Neural progenitor cell (in vitro differentiated cells): ENCODE measurements around the gene VEGFA. TPM values are rescaled to one million over a fixed set of nuclear protein-coding genes. Genes with fewer than 3 reads are reported as not detected.
A peak's percentile ranks its signal among the peaks of the same experiment; 100 is the strongest.

Source experiments
- DNase-seq: peaks from one replicate; pipeline ENCODE4 v3.0.0-alpha.2; 2016; ENCODE audit warnings: low spot score
- H2AFZ ChIP-seq: fragments of 200-600 bp; sonication (generic); replicated peaks from 2 replicates; pipeline ENCODE4 v1.6.1; 2016; ENCODE audit warnings: antibody characterized with exemption
- H3F3A ChIP-seq: fragments of 200-600 bp; sonication (generic); 2 replicates; pipeline ENCODE4 v1.6.1; 2016; ENCODE audit warnings: antibody characterized with exemption, low read depth
- H3K27ac ChIP-seq: fragments of 200-600 bp; sonication (generic); 2 replicates; pipeline ENCODE4 v1.5.1; 2016; ENCODE audit warnings: mild to moderate bottlenecking
- H3K27me3 ChIP-seq: fragments of 200-600 bp; sonication (generic); 2 replicates; pipeline ENCODE4 v1.6.1; 2016; ENCODE audit warnings: mild to moderate bottlenecking, moderate library complexity
- H3K36me3 ChIP-seq: fragments of 200-600 bp; sonication (generic); 2 replicates; pipeline ENCODE4 v1.5.1; 2016
- H3K4me1 ChIP-seq: fragments of 200-600 bp; sonication (generic); 2 replicates; pipeline ENCODE4 v1.6.1; 2016; ENCODE audit warnings: mixed run types
- H3K4me2 ChIP-seq: fragments of 200-600 bp; sonication (generic); 2 replicates; pipeline ENCODE4 v1.6.1; 2016
- H3K4me3 ChIP-seq: fragments of 200-600 bp; sonication (generic); 2 replicates; pipeline ENCODE4 v1.5.1; 2016
- H3K79me2 ChIP-seq: fragments of 200-600 bp; sonication (generic); 2 replicates; pipeline ENCODE4 v1.6.1; 2016; ENCODE audit warnings: low read depth
- H3K9ac ChIP-seq: fragments of 200-600 bp; sonication (generic); 2 replicates; pipeline ENCODE4 v1.6.1; 2016
- H3K9me3 ChIP-seq: fragments of 200-600 bp; sonication (generic); 2 replicates; pipeline ENCODE4 v1.5.1; 2016; ENCODE audit warnings: low read depth
- H4K20me1 ChIP-seq: fragments of 200-600 bp; sonication (generic); 2 replicates; pipeline ENCODE4 v1.6.1; 2016; ENCODE audit warnings: low read depth
- H3K27ac Mint-ChIP-seq: 3 replicates; pipeline ENCODE4 v1.8.0; 2021; ENCODE audit warnings: mixed read lengths
- H3K27me3 Mint-ChIP-seq: 2 replicates; pipeline ENCODE4 v1.8.0; 2022; ENCODE audit warnings: low read depth, mild to moderate bottlenecking, inconsistent platforms, moderate library complexity, mixed read lengths; ENCODE audit not compliant: insufficient read depth
- H3K36me3 Mint-ChIP-seq: 3 replicates; pipeline ENCODE4 v1.8.0; 2021; ENCODE audit warnings: mixed read lengths
- H3K4me1 Mint-ChIP-seq: 3 replicates; pipeline ENCODE4 v1.8.0; 2021; ENCODE audit warnings: mixed read lengths
- H3K4me3 Mint-ChIP-seq: 3 replicates; pipeline ENCODE4 v1.8.0; 2021; ENCODE audit warnings: mild to moderate bottlenecking, moderate library complexity, mixed read lengths
- H3K9me3 Mint-ChIP-seq: 3 replicates; pipeline ENCODE4 v1.8.0; 2020; ENCODE audit warnings: mixed read lengths
- CTCF ChIP-seq: fragments of 200-600 bp; sonication (generic); IDR thresholded peaks from 2 replicates; pipeline ENCODE4 v1.5.1; 2017; ENCODE audit warnings: antibody characterized with exemption, mild to moderate bottlenecking
- EZH2 ChIP-seq: fragments of 200-600 bp; sonication (generic); IDR thresholded peaks from 2 replicates; pipeline ENCODE4 v1.6.1; 2017; ENCODE audit warnings: antibody characterized with exemption, mild to moderate bottlenecking, moderate library complexity
- EZH2phosphoT487 ChIP-seq: fragments of 200-600 bp; sonication (generic); IDR thresholded peaks from 2 replicates; pipeline ENCODE4 v1.6.1; 2017; ENCODE audit warnings: antibody characterized with exemption
- total RNA-seq: library from RNA; depleted of rRNA; stranded (reverse); fragments of >200 nt; gene quantifications from 2 replicates; pipeline ENCODE4 v1.2.3, GENCODE V29; 2015; ENCODE audit warnings: low replicate concordance

Gene VEGFA
- total RNA-seq, 1 donor from 2014 or later: 49.6 TPM

DNA sequence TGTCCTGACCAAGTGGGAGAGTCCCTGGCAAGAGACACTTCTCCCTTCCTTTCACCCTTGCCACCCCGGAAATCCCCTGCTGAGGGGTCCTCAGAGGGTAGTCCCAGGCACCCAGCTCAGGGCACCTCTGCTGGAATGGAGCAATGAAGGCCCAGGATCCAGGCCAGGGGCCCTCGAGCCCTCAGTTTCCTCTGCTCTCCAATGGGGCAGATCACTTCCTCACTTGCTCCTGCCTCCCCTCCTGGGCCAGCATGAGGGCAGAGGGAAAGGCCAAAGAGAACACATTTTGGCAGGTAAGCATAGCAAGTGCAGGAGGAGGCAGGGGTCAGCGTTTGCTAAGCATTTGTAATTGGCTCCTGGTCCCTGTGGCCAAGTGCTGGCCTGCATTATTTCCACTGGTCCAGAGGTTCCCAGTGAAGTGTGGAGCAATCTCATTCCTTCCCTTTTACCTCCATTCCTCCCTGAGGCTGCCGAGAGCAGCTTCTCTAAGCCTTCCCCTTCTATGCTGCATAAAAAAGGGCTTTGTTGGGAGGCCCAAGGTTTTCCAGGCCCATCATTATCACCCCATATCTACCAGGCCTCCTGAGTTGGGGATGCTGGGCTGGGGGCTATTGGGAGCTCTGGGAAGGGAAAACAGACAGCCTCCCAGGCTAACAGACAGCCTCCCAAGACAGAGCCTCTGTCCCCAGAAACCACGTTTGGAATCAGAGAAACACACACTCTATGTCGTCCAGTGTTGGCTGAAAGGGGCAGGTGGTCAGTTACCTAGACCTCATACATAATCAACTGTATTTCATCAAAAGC, 28.8 kb upstream of the VEGFA start:
- Histone ChIP-seq H3K4me2 (peak overlapping the region; percentile 51), H3F3A (peaks cover 5% of the 10 kb centered on the region), H3K4me1 (peaks cover 32% of the 10 kb centered on the region), H3K9ac (no peak overlapping the region), H3K9me3 (no peaks in the 10 kb centered on the region), H3K79me2 (no peaks in the 10 kb centered on the region), H3K4me3 (no peak overlapping the region), H4K20me1 (no peaks in the 10 kb centered on the region), H2AFZ (peak overlapping the region; percentile 0), H3K36me3 (no peaks in the 10 kb centered on the region), H3K27ac (no peak overlapping the region), H3K27me3 (no peaks in the 10 kb centered on the region)
- Mint-ChIP-seq H3K9me3 (peaks cover 2% of the 10 kb centered on the region), H3K27ac (no peak overlapping the region), H3K4me3 (no peak overlapping the region), H3K36me3 (no peaks in the 10 kb centered on the region), H3K27me3 (peaks cover 23% of the 10 kb centered on the region), H3K4me1 (peaks cover 70% of the 10 kb centered on the region)
- DNase-seq: no peak
- no peak for TF ChIP-seq EZH2
- no peak for TF ChIP-seq EZH2phosphoT487
- TF ChIP-seq CTCF: no peak

GRCh38 chr6:43741829-43742228, 28.2 kb upstream of the VEGFA start:
- H4K20me1 ChIP-seq: no peaks in the 10 kb centered on the region
- H3F3A ChIP-seq: peaks cover 5% of the 10 kb centered on the region
- H3K27me3 ChIP-seq: no peaks in the 10 kb centered on the region
- no peak overlapping the region for H3K9ac ChIP-seq
- no peak overlapping the region for H3K4me3 ChIP-seq
- peaks cover 32% of the 10 kb centered on the region for H3K4me1 ChIP-seq
- Mint-ChIP-seq H3K9me3 (peaks cover 2% of the 10 kb centered on the region), H3K4me3 (no peak overlapping the region), H3K27ac (peak overlapping the region; percentile 43), H3K36me3 (no peaks in the 10 kb centered on the region), H3K4me1 (peaks cover 74% of the 10 kb centered on the region), H3K27me3 (peaks cover 21% of the 10 kb centered on the region)
- no peaks in the 10 kb centered on the region for H3K79me2 ChIP-seq
- no peak overlapping the region for H3K4me2 ChIP-seq
- H3K9me3 ChIP-seq: no peaks in the 10 kb centered on the region
- TF ChIP-seq CTCF (no peak), EZH2 (no peak), EZH2phosphoT487 (no peak)
- no peak overlapping the region for H2AFZ ChIP-seq
- DNase-seq: no peak
- no peak overlapping the region for H3K27ac ChIP-seq
- H3K36me3 ChIP-seq: no peaks in the 10 kb centered on the region

- H3K79me2 ChIP-seq: no peaks in the 10 kb centered on the region
- Mint-ChIP-seq H3K27ac (peak overlapping the region; percentile 43), H3K36me3 (no peaks in the 10 kb centered on the region), H3K9me3 (peaks cover 2% of the 10 kb centered on the region), H3K4me1 (peaks cover 74% of the 10 kb centered on the region), H3K4me3 (no peak overlapping the region), H3K27me3 (peaks cover 21% of the 10 kb centered on the region)
- no peak overlapping the region for H3K4me3 ChIP-seq
- H3K4me1 ChIP-seq: peaks cover 36% of the 10 kb centered on the region
- H3K27me3 ChIP-seq: no peaks in the 10 kb centered on the region
- no peaks in the 10 kb centered on the region for H4K20me1 ChIP-seq
- TF ChIP-seq EZH2 (no peak), CTCF (no peak), EZH2phosphoT487 (no peak)
- no peak overlapping the region for H3K9ac ChIP-seq
- DNase-seq: no peak
- no peaks in the 10 kb centered on the region for H3K36me3 ChIP-seq
- H2AFZ ChIP-seq: no peak overlapping the region
- peaks cover 5% of the 10 kb centered on the region for H3F3A ChIP-seq
- H3K4me2 ChIP-seq: peak overlapping the region; percentile 41
- H3K27ac ChIP-seq: no peak overlapping the region
- H3K9me3 ChIP-seq: no peaks in the 10 kb centered on the region
These were observed 27.7 kb upstream of the VEGFA start for GRCh38 chr6:43742285-43742684.
